ENCODE data around the gene CTDSP2. TPM values are rescaled to one million over a fixed set of nuclear protein-coding genes. Genes with fewer than 3 reads are reported as not detected.

The CTDSP2 gene
- total and polyA plus RNA-seq, 10 of the 15 experiments (the other 5 are each of a cell fraction or from before 2014, with no cell fraction given), result 17.3 to 98.2 (median 54.1) TPM

DNA sequence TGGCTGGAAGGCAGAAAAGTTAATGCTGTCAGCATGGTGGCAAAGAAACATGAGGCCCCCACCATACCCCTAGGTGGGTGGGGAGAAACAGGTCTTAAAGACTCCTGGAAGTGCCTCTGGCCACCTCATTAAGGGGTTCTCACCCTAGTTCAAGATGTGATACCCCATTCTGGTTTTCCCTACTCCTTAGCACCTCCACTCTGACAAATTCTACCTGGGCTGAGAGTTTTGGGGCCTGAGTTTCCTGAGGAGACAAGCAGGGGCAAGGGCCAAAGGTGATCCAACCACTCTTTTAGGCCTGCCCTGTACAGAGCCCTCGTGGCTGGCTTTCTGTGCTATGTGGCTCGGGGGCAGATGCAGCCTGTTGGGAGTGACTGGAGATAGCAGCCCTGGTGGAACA lies 20.1 kb downstream of the CTDSP2 start:
- Histone ChIP-seq H3K4me2 (ENCODE audit: control insufficient read depth, insufficient read depth) (no peak overlapping the region), H4K20me1 (ENCODE audit: control insufficient read depth, insufficient read depth) (peaks cover 5% of the 10 kb centered on the region; the same call in 1 of the 2 replicates), H3K4me3 (no peak overlapping the region), H3K4me1 (ENCODE audit: control insufficient read depth, insufficient read depth, low read length) (peaks cover 3% of the 10 kb centered on the region; the same call in 1 of the 2 replicates), H2AFZ (ENCODE audit: control insufficient read depth, low read depth, low read length) (no peak overlapping the region), H3K27me3 (replicated peaks in 1 of 2; ENCODE audit: control insufficient read depth in 2 of 2, insufficient read depth in 2 of 2, low read length in 1 of 2) (no peaks in the 10 kb centered on the region), H3K27ac (ENCODE audit: control insufficient read depth, insufficient read depth) (no peak overlapping the region), H3K79me2 (ENCODE audit: control insufficient read depth, insufficient read depth, low read length) (peaks cover 8% of the 10 kb centered on the region), H3K36me3 (ENCODE audit: control insufficient read depth in 2 of 2, insufficient read depth in 2 of 2, low read length in 1 of 2) (peaks cover 43 to 51% of the 10 kb centered on the region in 2 experiments), H3K9ac (ENCODE audit: control insufficient read depth, insufficient read depth, low read length) (no peak overlapping the region), H3K9me3 (replicated peaks; ENCODE audit: control insufficient read depth, insufficient read depth, low read length) (no peaks in the 10 kb centered on the region)
- in situ Hi-C loops (cut with MboI) (loop anchor here (5.0 kb wide), 1 partner anchor 81 kb away; no protein-coding TSS in a partner anchor), intact Hi-C loops (cut with micrococcal nuclease; ENCODE audit: unreplicated experiment) (no loop called here)
- 85% methylated on average over 2 of the region's 2 CpGs for WGBS (ENCODE audit: insufficient coverage, insufficient replicate concordance, low lambda C conversion rate, missing lambda C conversion rate)
- ChIA-PET POLR2A (no interaction called here), RAD21 (ENCODE audit: unreplicated experiment) (no interaction called here), CTCF (no interaction called here), SMC1A (ENCODE audit: uncharacterized antibody, unreplicated experiment) (interaction anchor here (0.7 to 1.4 kb wide), 3 partner anchors 35 to 77 kb away, joined by 3 to 4 read pairs (median 3); no protein-coding TSS in a partner anchor)
- no peak for ATAC-seq
- TF ChIP-seq JUNB (IDR thresholded peaks at IDR 0.05) (no peak), RUNX3 (IDR thresholded peaks at IDR 0.05; ENCODE audit: low read length) (no peak), ELK1 (IDR thresholded peaks at IDR 0.05; ENCODE audit: low read depth, low read length) (no peak), IRF4 (IDR thresholded peaks at IDR 0.05; ENCODE audit: low read depth, low read length) (no peak), TCF7 (IDR thresholded peaks at IDR 0.05; ENCODE audit: borderline replicate concordance) (no peak), CREM (IDR thresholded peaks at IDR 0.05; ENCODE audit: low read depth) (no peak), ZNF207 (IDR thresholded peaks at IDR 0.05; ENCODE audit: borderline replicate concordance) (no peak), NRF1 (conservative IDR thresholded peaks at IDR 0.05; ENCODE audit: low read depth, low read length) (no peak), ZNF687 (IDR thresholded peaks at IDR 0.05) (no peak), POU2F2 (IDR thresholded peaks at IDR 0.05; ENCODE audit: borderline replicate concordance, low read depth, low read length) (no peak), EED (IDR thresholded peaks at IDR 0.05; ENCODE audit: low read depth) (no peak), ETV6 (conservative IDR thresholded peaks at IDR 0.05 in 1 of 2, IDR thresholded peaks at IDR 0.05 in 1 of 2; ENCODE audit: borderline replicate concordance in 1 of 2, low read depth in 1 of 2) (no peak), ATF7 (IDR thresholded peaks at IDR 0.05; ENCODE audit: low read depth) (no peak), MYB (IDR thresholded peaks at IDR 0.05; ENCODE audit: borderline replicate concordance, low read depth, low read length) (no peak), JUND (IDR thresholded peaks at IDR 0.05; ENCODE audit: low read depth, low read length) (no peak), RELA (IDR thresholded peaks at IDR 0.05; ENCODE audit: borderline replicate concordance, partially characterized antibody) (no peak)
- TF ChIP-seq, protein P1, sequence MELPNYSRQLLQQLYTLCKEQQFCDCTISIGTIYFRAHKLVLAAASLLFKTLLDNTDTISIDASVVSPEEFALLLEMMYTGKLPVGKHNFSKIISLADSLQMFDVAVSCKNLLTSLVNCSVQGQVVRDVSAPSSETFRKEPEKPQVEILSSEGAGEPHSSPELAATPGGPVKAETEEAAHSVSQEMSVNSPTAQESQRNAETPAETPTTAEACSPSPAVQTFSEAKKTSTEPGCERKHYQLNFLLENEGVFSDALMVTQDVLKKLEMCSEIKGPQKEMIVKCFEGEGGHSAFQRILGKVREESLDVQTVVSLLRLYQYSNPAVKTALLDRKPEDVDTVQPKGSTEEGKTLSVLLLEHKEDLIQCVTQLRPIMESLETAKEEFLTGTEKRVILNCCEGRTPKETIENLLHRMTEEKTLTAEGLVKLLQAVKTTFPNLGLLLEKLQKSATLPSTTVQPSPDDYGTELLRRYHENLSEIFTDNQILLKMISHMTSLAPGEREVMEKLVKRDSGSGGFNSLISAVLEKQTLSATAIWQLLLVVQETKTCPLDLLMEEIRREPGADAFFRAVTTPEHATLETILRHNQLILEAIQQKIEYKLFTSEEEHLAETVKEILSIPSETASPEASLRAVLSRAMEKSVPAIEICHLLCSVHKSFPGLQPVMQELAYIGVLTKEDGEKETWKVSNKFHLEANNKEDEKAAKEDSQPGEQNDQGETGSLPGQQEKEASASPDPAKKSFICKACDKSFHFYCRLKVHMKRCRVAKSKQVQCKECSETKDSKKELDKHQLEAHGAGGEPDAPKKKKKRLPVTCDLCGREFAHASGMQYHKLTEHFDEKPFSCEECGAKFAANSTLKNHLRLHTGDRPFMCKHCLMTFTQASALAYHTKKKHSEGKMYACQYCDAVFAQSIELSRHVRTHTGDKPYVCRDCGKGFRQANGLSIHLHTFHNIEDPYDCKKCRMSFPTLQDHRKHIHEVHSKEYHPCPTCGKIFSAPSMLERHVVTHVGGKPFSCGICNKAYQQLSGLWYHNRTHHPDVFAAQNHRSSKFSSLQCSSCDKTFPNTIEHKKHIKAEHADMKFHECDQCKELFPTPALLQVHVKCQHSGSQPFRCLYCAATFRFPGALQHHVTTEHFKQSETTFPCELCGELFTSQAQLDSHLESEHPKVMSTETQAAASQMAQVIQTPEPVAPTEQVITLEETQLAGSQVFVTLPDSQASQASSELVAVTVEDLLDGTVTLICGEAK (IDR thresholded peaks at IDR 0.05; ENCODE audit: borderline replicate concordance), result no peak
- BruUV-seq (replicated peaks), result no TSS peak
- no peak for FAIRE-seq
- no peak for DNase-seq (ENCODE audit: low read depth, low spot score)
